NCI-H526 treated with DMSO at 0.1 percent for 48 hours (cell line): ENCODE measurements around the gene GPR65.

Source experiments
- DNase-seq: peaks from one replicate; lab custom pipeline; 2025; lab: John Stamatoyannopoulos, UW

Gene GPR65

GRCh38 chr14:88005050-88005481, at the start of gene GPR65:
Gene GPR65, plus strand, starts transcription at chr14:88005135. Its CDS starts 5,713 bp downstream, at chr14:88010848.
- no peak for DNase-seq

- no peak for DNase-seq
Measured at GRCh38 chr14:87955501-87955900, 49.4 kb upstream of the GPR65 start.

- no peak for DNase-seq
Measured at GRCh38 chr14:87960013-87960787, 44.7 kb upstream of the GPR65 start.

- no peak for DNase-seq
Measured at GRCh38 chr14:87961246-87961645, 43.7 kb upstream of the GPR65 start.

GRCh38 chr14:87966816-87967215, 38.1 kb upstream of the GPR65 start:
- no peak for DNase-seq

- DNase-seq = no peak
Measured at GRCh38 chr14:87967496-87967895, 37.4 kb upstream of the GPR65 start.

- no peak for DNase-seq
Measured at GRCh38 chr14:87971010-87971409, 33.9 kb upstream of the GPR65 start.

- no peak for DNase-seq
Measured at GRCh38 chr14:87975636-87976035, 29.3 kb upstream of the GPR65 start.

- DNase-seq = no peak
Measured at GRCh38 chr14:87979689-87980088, 25.2 kb upstream of the GPR65 start.

GRCh38 chr14:87989221-87989955, 15.5 kb upstream of the GPR65 start:
- no peak for DNase-seq

GRCh38 chr14:87989956-87990299, 15.0 kb upstream of the GPR65 start:
- DNase-seq = no peak

GRCh38 chr14:87990682-87991081, 14.3 kb upstream of the GPR65 start:
- DNase-seq = no peak

GRCh38 chr14:87992346-87992717, 12.6 kb upstream of the GPR65 start:
- DNase-seq = no peak

GRCh38 chr14:87992718-87993628, 12.0 kb upstream of the GPR65 start, which contains the start of gene GALC:
Gene GALC, minus strand, starts transcription at chr14:87993182. Its CDS starts 18 bp downstream, at chr14:87993164.
- DNase-seq = peak; percentile 50

GRCh38 chr14:87994974-87995373, 10.0 kb upstream of the GPR65 start:
- DNase-seq = no peak

- DNase-seq = no peak
Measured at GRCh38 chr14:87995500-87996290, 9.2 kb upstream of the GPR65 start.

GRCh38 chr14:87996291-87996592, 8.7 kb upstream of the GPR65 start:
- no peak for DNase-seq

GRCh38 chr14:87998482-87998881, 6.5 kb upstream of the GPR65 start:
- no peak for DNase-seq

GRCh38 chr14:87999277-87999676, 5.7 kb upstream of the GPR65 start:
- DNase-seq = no peak

GRCh38 chr14:88002421-88003075, 2.4 kb upstream of the GPR65 start:
- DNase-seq = no peak

- DNase-seq = no peak
Measured at GRCh38 chr14:88003425-88003824, 1.5 kb upstream of the GPR65 start.
